NCI-H510A (cell line): ENCODE results near the gene ACP4.
"Not testable (repeated sequence)": the region's sequence is repeated elsewhere in the genome, so short reads cannot be mapped to it uniquely, and the experiment has no call there.

Experiments
- DNase-seq: peaks from one replicate; lab custom pipeline; 2025; lab: John Stamatoyannopoulos, UW

ACP4 gene

GRCh38 chr19:50776131-50776530 is 14.1 kb upstream of the ACP4 start:
- no peak for DNase-seq

GRCh38 chr19:50777261-50777660 is 13.0 kb upstream of the ACP4 start:
- DNase-seq = no peak

- no peak for DNase-seq
These were observed 12.3 kb upstream of the ACP4 start for GRCh38 chr19:50777830-50778303.

- no peak for DNase-seq
These were observed 11.2 kb upstream of the ACP4 start for GRCh38 chr19:50778906-50779430.

GRCh38 chr19:50779504-50780457 is 10.4 kb upstream of the ACP4 start:
- DNase-seq = no peak

- DNase-seq = no peak
These were observed 9.3 kb upstream of the ACP4 start for GRCh38 chr19:50780753-50781435.

GRCh38 chr19:50783848-50784152 is 6.4 kb upstream of the ACP4 start:
- DNase-seq = not testable (repeated sequence)

- no peak for DNase-seq
These were observed 5.5 kb upstream of the ACP4 start for GRCh38 chr19:50784710-50785109.

- DNase-seq = no peak
These were observed 4.9 kb upstream of the ACP4 start for GRCh38 chr19:50785329-50785728.

- DNase-seq = no peak
These were observed 780 bp downstream of the ACP4 start for GRCh38 chr19:50790922-50791467.

- no peak for DNase-seq
These were observed 1.5 kb downstream of the ACP4 start for GRCh38 chr19:50791594-50792271.

GRCh38 chr19:50792272-50793250 is 2.3 kb downstream of the ACP4 start:
- no peak for DNase-seq

GRCh38 chr19:50793558-50794065 is 3.4 kb downstream of the ACP4 start:
- DNase-seq = no peak

- no peak for DNase-seq
These were observed 4.1 kb downstream of the ACP4 start for GRCh38 chr19:50794074-50794875.

- DNase-seq = no peak
These were observed 4.9 kb downstream of the ACP4 start for GRCh38 chr19:50794876-50795663.

- no peak for DNase-seq
These were observed 5.5 kb downstream of the ACP4 start for GRCh38 chr19:50795664-50796073.

GRCh38 chr19:50796128-50796633 is 6.0 kb downstream of the ACP4 start:
- DNase-seq = no peak

- DNase-seq = no peak
These were observed 6.6 kb downstream of the ACP4 start for GRCh38 chr19:50796634-50797428.
